Karpas-422 (cell line): ENCODE results near the gene TIGD1. TPM values are rescaled to one million over a fixed set of nuclear protein-coding genes. Genes with fewer than 3 reads are reported as not detected.

Experiments
- DNase-seq: peaks from one replicate; pipeline ENCODE4 v3.0.0-alpha.2; 2015
- H2AFZ ChIP-seq: fragments of 200-600 bp; sonication (generic); 2 replicates; pipeline ENCODE4 v1.6.1; 2014; ENCODE audit warnings: antibody characterized with exemption, low read length, mixed read lengths
- H3K27ac ChIP-seq: fragments of 200-600 bp; sonication (generic); 2 replicates; pipeline ENCODE4 v1.5.1; 2014; ENCODE audit warnings: mild to moderate bottlenecking, low read length, moderate library complexity
- H3K27me3 ChIP-seq: fragments of 200-600 bp; sonication (generic); 2 replicates; pipeline ENCODE4 v1.6.1; 2014; ENCODE audit warnings: low read length, mixed read lengths
- H3K36me3 ChIP-seq: fragments of 200-600 bp; sonication (generic); 2 replicates; pipeline ENCODE4 v1.6.1; 2014; ENCODE audit warnings: low read length, mixed read lengths; ENCODE audit not compliant: insufficient read depth
- H3K4me1 ChIP-seq: fragments of 200-600 bp; sonication (generic); 2 replicates; pipeline ENCODE4 v1.6.1; 2014; ENCODE audit warnings: mild to moderate bottlenecking, low read length, mixed read lengths
- H3K4me2 ChIP-seq: fragments of 200-600 bp; sonication (generic); 2 replicates; pipeline ENCODE4 v1.6.1; 2014; ENCODE audit warnings: low read length, low read depth, mild to moderate bottlenecking; ENCODE audit not compliant: poor library complexity, severe bottlenecking
- H3K4me3 ChIP-seq: fragments of 200-600 bp; sonication (generic); 2 replicates; pipeline ENCODE4 v1.5.1; 2014; ENCODE audit warnings: mild to moderate bottlenecking, antibody characterized with exemption, low read length, mixed read lengths
- H3K79me2 ChIP-seq: fragments of 200-600 bp; sonication (generic); 2 replicates; pipeline ENCODE4 v1.6.1; 2014; ENCODE audit warnings: mild to moderate bottlenecking, low read length, mixed read lengths
- H3K9ac ChIP-seq: fragments of 200-600 bp; sonication (generic); 2 replicates; pipeline ENCODE4 v1.6.0; 2014; ENCODE audit warnings: low read length
- H3K9me2 ChIP-seq: fragments of 200-600 bp; sonication (generic), shearing (Covaris generic); replicated peaks from 2 replicates; pipeline ENCODE4 v1.6.0; 2014; ENCODE audit warnings: mild to moderate bottlenecking, low read length, moderate library complexity; ENCODE audit not compliant: insufficient read depth
- H3K9me3 ChIP-seq: fragments of 300-700, 200-600 bp; sonication (generic); 2 replicates; pipeline ENCODE4 v1.6.1; 2014; ENCODE audit warnings: low read length, mixed read lengths
- H4K20me1 ChIP-seq: fragments of 200-600 bp; sonication (generic); 2 replicates; pipeline ENCODE4 v1.6.1; 2014; ENCODE audit warnings: mild to moderate bottlenecking, antibody characterized with exemption, low read length, low read depth; ENCODE audit not compliant: insufficient read depth
- total RNA-seq: library from RNA; depleted of rRNA; stranded (reverse); fragments of >200 nt; shearing (Covaris generic); gene quantifications from 2 replicates; pipeline ENCODE4 v1.2.3, GENCODE V29; 2014; ENCODE audit warnings: low replicate concordance; rRNA removed

TIGD1 gene
- total RNA-seq, 1 experiment from 2014 or later: 20.6 TPM

GRCh38 chr2:232502511-232502910 lies 47.8 kb downstream of the TIGD1 start:
- Histone ChIP-seq H3K9ac (no peak overlapping the region), H3K4me1 (peaks cover 3% of the 10 kb centered on the region; the same call in 1 of the 2 replicates), H3K27me3 (no peaks in the 10 kb centered on the region), H4K20me1 (no peaks in the 10 kb centered on the region), H3K4me2 (no peak overlapping the region), H2AFZ (no peak overlapping the region), H3K9me2 (no peaks in the 10 kb centered on the region), H3K27ac (no peak overlapping the region), H3K79me2 (no peaks in the 10 kb centered on the region), H3K36me3 (no peaks in the 10 kb centered on the region), H3K9me3 (no peaks in the 10 kb centered on the region), H3K4me3 (no peak overlapping the region)
- DNase-seq: no peak

- Histone ChIP-seq H3K4me3 (no peak overlapping the region), H3K36me3 (no peaks in the 10 kb centered on the region), H3K4me1 (peaks cover 3% of the 10 kb centered on the region; the same call in 1 of the 2 replicates), H3K27me3 (no peaks in the 10 kb centered on the region), H3K27ac (no peak overlapping the region), H3K9ac (no peak overlapping the region), H2AFZ (no peak overlapping the region), H3K79me2 (no peaks in the 10 kb centered on the region), H3K4me2 (no peak overlapping the region), H4K20me1 (no peaks in the 10 kb centered on the region), H3K9me3 (no peaks in the 10 kb centered on the region), H3K9me2 (no peaks in the 10 kb centered on the region)
- no peak for DNase-seq
Measured at GRCh38 chr2:232501794-232502390, 48.5 kb downstream of the TIGD1 start.

- Histone ChIP-seq H3K4me1 (peaks cover 3% of the 10 kb centered on the region; the same call in 1 of the 2 replicates), H4K20me1 (no peaks in the 10 kb centered on the region), H3K4me2 (no peak overlapping the region), H3K27me3 (no peaks in the 10 kb centered on the region), H3K79me2 (no peaks in the 10 kb centered on the region), H3K9me2 (no peaks in the 10 kb centered on the region), H3K9ac (no peak overlapping the region), H3K27ac (no peak overlapping the region), H3K4me3 (no peak overlapping the region), H3K9me3 (no peaks in the 10 kb centered on the region), H3K36me3 (no peaks in the 10 kb centered on the region), H2AFZ (no peak overlapping the region)
- DNase-seq: no peak
Measured at GRCh38 chr2:232501331-232501771, 49.0 kb downstream of the TIGD1 start.

- Histone ChIP-seq H3K27me3 (no peaks in the 10 kb centered on the region), H4K20me1 (no peaks in the 10 kb centered on the region), H3K27ac (no peak overlapping the region), H3K4me3 (no peak overlapping the region), H3K4me2 (no peak overlapping the region), H2AFZ (no peak overlapping the region), H3K36me3 (no peaks in the 10 kb centered on the region), H3K9me2 (no peaks in the 10 kb centered on the region), H3K79me2 (no peaks in the 10 kb centered on the region), H3K9ac (no peak overlapping the region), H3K4me1 (peaks cover 7% of the 10 kb centered on the region), H3K9me3 (no peaks in the 10 kb centered on the region)
- no peak for DNase-seq
Measured at GRCh38 chr2:232498452-232498851, 51.9 kb downstream of the TIGD1 start.

Other genes starting within 250 kb of the TIGD1 start
- not detected in 2 replicates for gene ALPP, start 171.8 kb downstream of the TIGD1 start, total RNA-seq
- not detected in 2 replicates for gene ALPG, start 143.7 kb downstream of the TIGD1 start, total RNA-seq
- gene ALPI, start 94.4 kb downstream of the TIGD1 start, total RNA-seq: not detected in 2 replicates
- gene ECEL1, start 62.7 kb downstream of the TIGD1 start, total RNA-seq: not detected in 2 replicates
- not detected in 2 replicates for gene PRSS56, start 30.2 kb downstream of the TIGD1 start, total RNA-seq
- gene CHRND, start 24.4 kb downstream of the TIGD1 start, total RNA-seq: not detected in 2 replicates
- gene CHRNG, start 10.9 kb downstream of the TIGD1 start, total RNA-seq: not detected in 2 replicates
- 53.0 and 58.2 TPM in 2 replicates for gene EIF4E2, start 132 bp upstream of the TIGD1 start, total RNA-seq
- gene EFHD1, start 83.0 kb upstream of the TIGD1 start, total RNA-seq: not detected in 2 replicates
- gene GIGYF2, start 146.8 kb upstream of the TIGD1 start, total RNA-seq: 51.5 and 59.6 TPM in 2 replicates
- gene KCNJ13, start 226.0 kb upstream of the TIGD1 start, total RNA-seq: 3.8 TPM in 1 of 2 replicates, not detected in the other